Stimulated activated CD8-positive, alpha-beta memory T cell treated with anti-CD3 and anti-CD28 coated beads, Interleukin-15, amount 100 ng/mL, for 48 hours (primary cell): ENCODE measurements around the gene SLC16A10.
"Not testable (repeated sequence)": the region's sequence is repeated elsewhere in the genome, so short reads cannot be mapped to it uniquely, and the experiment has no call there.

Source experiments
- DNase-seq, 2 donors: peaks; one replicate each; pipeline ENCODE4 v3.0.0-alpha.2; 2020; ENCODE audit warnings: low read depth in 2 of 2

SLC16A10 gene

GRCh38 chr6:111212625-111213024 is 125.3 kb downstream of the SLC16A10 start:
- no peak for DNase-seq

- no peak for DNase-seq
Measured at GRCh38 chr6:111215131-111215530, 127.8 kb downstream of the SLC16A10 start.

- DNase-seq, result no peak
Measured at GRCh38 chr6:111219785-111220184, 132.5 kb downstream of the SLC16A10 start.

- no peak for DNase-seq
Measured at GRCh38 chr6:111220383-111221031, 133.2 kb downstream of the SLC16A10 start.

- no peak for DNase-seq
Measured at GRCh38 chr6:111221804-111222203, 134.5 kb downstream of the SLC16A10 start.

GRCh38 chr6:111222341-111222740 is 135.0 kb downstream of the SLC16A10 start:
- DNase-seq, result no peak

- no peak for DNase-seq
Measured at GRCh38 chr6:111228094-111228493, 140.8 kb downstream of the SLC16A10 start.

GRCh38 chr6:111230351-111231089 is 143.2 kb downstream of the SLC16A10 start:
- DNase-seq, result no peak

GRCh38 chr6:111231090-111231459 is 143.8 kb downstream of the SLC16A10 start:
- no peak for DNase-seq

- DNase-seq, result no peak
Measured at GRCh38 chr6:111237852-111238251, 150.5 kb downstream of the SLC16A10 start.

- no peak for DNase-seq
Measured at GRCh38 chr6:111238464-111239119, 151.3 kb downstream of the SLC16A10 start.

GRCh38 chr6:111239461-111239860 is 152.2 kb downstream of the SLC16A10 start:
- DNase-seq, result no peak

- DNase-seq, result no peak
Measured at GRCh38 chr6:111242452-111242851, 155.1 kb downstream of the SLC16A10 start.

GRCh38 chr6:111243095-111243494 is 155.8 kb downstream of the SLC16A10 start:
- no peak for DNase-seq

- DNase-seq, result no peak
Measured at GRCh38 chr6:111248789-111249188, 161.5 kb downstream of the SLC16A10 start.

- no peak for DNase-seq
Measured at GRCh38 chr6:111250791-111251354, 163.6 kb downstream of the SLC16A10 start.

GRCh38 chr6:111252726-111253125 is 165.4 kb downstream of the SLC16A10 start:
- no peak for DNase-seq

- DNase-seq, result no peak
Measured at GRCh38 chr6:111254004-111254778, 166.9 kb downstream of the SLC16A10 start.

- no peak for DNase-seq
Measured at GRCh38 chr6:111254779-111255166, 167.5 kb downstream of the SLC16A10 start.

GRCh38 chr6:111255838-111256237 is 168.5 kb downstream of the SLC16A10 start:
- DNase-seq, result not testable (repeated sequence)

GRCh38 chr6:111256646-111257045 is 169.3 kb downstream of the SLC16A10 start:
- no peak for DNase-seq

GRCh38 chr6:111258010-111258409 is 170.7 kb downstream of the SLC16A10 start:
- no peak for DNase-seq
